PC-3 (cell line): Measurements from ENCODE around the gene TMPRSS15. TPM values are rescaled to one million over a fixed set of nuclear protein-coding genes. Genes with fewer than 3 reads are reported as not detected.

Source experiments
- ATAC-seq: fragments of 200-7000 bp; cut with Tn5 transposase; 2 replicates; pipeline ENCODE4 v1.9.1; 2020; ENCODE audit warnings: mild to moderate bottlenecking, moderate library complexity
- BruUV-seq: library from RNA; stranded (reverse); fragments of 400-500 nt; replicated peaks from 2 replicates; lab custom pipeline; 2021; lab: Mats Ljungman, UMichigan
- CTCF ChIA-PET: fragments of 300-600 bp; sonication (Branson Sonifier 250); formaldehyde crosslinking; loops from one replicate; lab custom pipeline; 2022; ENCODE audit warnings: antibody characterized with exemption; lab: Charles Lee
- POLR2A ChIA-PET: fragments of 300-600 bp; sonication (Branson Sonifier 250); formaldehyde crosslinking; loops from one replicate; lab custom pipeline; 2022; ENCODE audit warnings: antibody characterized with exemption; ENCODE audit not compliant: unreplicated experiment; lab: Charles Lee
- DNase-seq: peaks from one replicate; pipeline ENCODE4 v3.0.0-alpha.2; 2015
- H2AFZ ChIP-seq: fragments of 300-600 bp; sonication (generic); 2 replicates; pipeline ENCODE4 v1.6.0; 2016; ENCODE audit warnings: antibody characterized with exemption, low read length
- H3F3A ChIP-seq: fragments of 300-600 bp; sonication (generic); one replicate; pipeline ENCODE4 v1.6.0; 2017; ENCODE audit warnings: antibody characterized with exemption, low read length, control low read depth, mild to moderate bottlenecking; ENCODE audit not compliant: unreplicated experiment
- H3K27ac ChIP-seq: fragments of 300-600 bp; sonication (generic); 2 replicates; pipeline ENCODE4 v1.5.1; 2016; ENCODE audit warnings: mild to moderate bottlenecking, low read length
- H3K27me3 ChIP-seq: fragments of 300-600 bp; sonication (generic); 2 replicates; pipeline ENCODE4 v1.6.1; 2016; ENCODE audit warnings: low read length, mixed read lengths
- H3K36me3 ChIP-seq: fragments of 300-600 bp; sonication (generic); 2 replicates; pipeline ENCODE4 v1.6.1; 2016; ENCODE audit warnings: low read depth, mixed run types, low read length, mixed read lengths
- H3K4me1 ChIP-seq: fragments of 300-600 bp; sonication (generic); 2 replicates; pipeline ENCODE4 v1.5.1; 2016; ENCODE audit warnings: low read length; ENCODE audit not compliant: insufficient read depth
- H3K4me2 ChIP-seq: fragments of 300-600 bp; sonication (generic); 2 replicates; pipeline ENCODE4 v1.6.0; 2016; ENCODE audit warnings: low read length
- H3K4me3 ChIP-seq: fragments of 300-600 bp; sonication (generic); 2 replicates; pipeline ENCODE4 v1.5.1; 2016; ENCODE audit warnings: mild to moderate bottlenecking, low read length, mixed read lengths
- H3K79me2 ChIP-seq: fragments of 300-600 bp; sonication (generic); 2 replicates; pipeline ENCODE4 v1.6.1; 2017; ENCODE audit warnings: low read length, mixed read lengths
- H3K9ac ChIP-seq: fragments of 300-600 bp; sonication (generic); 2 replicates; pipeline ENCODE4 v1.6.0; 2016; ENCODE audit warnings: mild to moderate bottlenecking, low read length
- H3K9me2 ChIP-seq: fragments of 300-600 bp; sonication (generic); replicated peaks from 2 replicates; pipeline ENCODE4 v1.6.1; 2016; ENCODE audit warnings: mixed run types, low read length, mixed read lengths
- H3K9me3 ChIP-seq: fragments of 300-600 bp; sonication (generic); 2 replicates; pipeline ENCODE4 v1.6.1; 2016; ENCODE audit warnings: low read length, mixed read lengths
- H4K20me1 ChIP-seq: fragments of 300-600 bp; sonication (generic); 2 replicates; pipeline ENCODE4 v1.6.1; 2016; ENCODE audit warnings: low read length, mixed read lengths
- EZH2 ChIP-seq: fragments of 300-600 bp; sonication (generic); IDR thresholded peaks from one replicate; pipeline ENCODE4 v1.6.1; 2017; ENCODE audit warnings: antibody characterized with exemption, mild to moderate bottlenecking, low read length; ENCODE audit not compliant: unreplicated experiment
- EZH2phosphoT487 ChIP-seq: fragments of 300-600 bp; sonication (generic); IDR thresholded peaks from 2 replicates; pipeline ENCODE4 v1.6.1; 2018; ENCODE audit warnings: mild to moderate bottlenecking, antibody characterized with exemption, low read length, borderline replicate concordance
- intact Hi-C: fragments of 100-400 bp; cut with micrococcal nuclease; formaldehyde crosslinking; loops from 2 replicates; pipeline ENCODE4 v1.9.0; 2023
- total RNA-seq: library from RNA; depleted of rRNA; stranded (reverse); fragments of >200 nt; gene quantifications from 2 replicates; pipeline ENCODE4 v1.2.3, GENCODE V29; 2014
- TF ChIP-seq, protein P1 (sequence below): fragments of 300-600 bp; sonication (generic); conservative IDR thresholded peaks from 2 replicates; pipeline ENCODE4 v1.5.1; 2017; ENCODE audit warnings: antibody characterized with exemption, low read depth, mild to moderate bottlenecking, low read length

Gene TMPRSS15
- total RNA-seq, 1 experiment from 2014 or later = not detected

DNA sequence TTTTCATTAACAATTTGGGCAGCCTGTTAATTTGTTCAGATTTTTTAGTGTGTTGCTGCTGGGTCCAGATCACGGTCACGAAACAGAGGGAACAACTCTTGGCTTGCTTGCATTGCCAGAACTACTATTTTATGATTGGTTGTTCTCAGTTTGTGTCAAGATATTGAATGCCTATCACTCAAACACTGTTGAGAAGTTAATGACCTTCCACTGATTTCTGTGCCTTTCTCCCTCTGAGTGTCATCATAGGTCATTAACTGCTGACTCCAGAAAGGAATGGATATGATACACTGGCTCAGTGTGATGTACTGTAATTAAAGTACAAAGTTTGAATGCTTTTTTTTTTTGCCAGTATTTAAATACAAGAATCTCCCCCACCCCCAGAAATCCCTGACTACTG is 149.8 kb downstream of the TMPRSS15 start:
- Histone ChIP-seq H3K27me3 (no peaks in the 10 kb centered on the region), H3K79me2 (no peaks in the 10 kb centered on the region), H3K9me3 (no peaks in the 10 kb centered on the region), H3K4me1 (no peaks in the 10 kb centered on the region), H4K20me1 (no peaks in the 10 kb centered on the region), H3K36me3 (no peaks in the 10 kb centered on the region), H3K4me2 (no peak overlapping the region), H3K4me3 (no peak overlapping the region), H3K27ac (no peak overlapping the region), H3K9ac (no peak overlapping the region), H3K9me2 (no peaks in the 10 kb centered on the region), H3F3A (no peaks in the 10 kb centered on the region), H2AFZ (no peak overlapping the region)
- ATAC-seq (no peak), DNase-seq (no peak)
- no TSS peak for BruUV-seq
- POLR2A ChIA-PET = no interaction called here
- CTCF ChIA-PET = no interaction called here
- intact Hi-C loops = no loop called here
- TF ChIP-seq, protein P1, sequence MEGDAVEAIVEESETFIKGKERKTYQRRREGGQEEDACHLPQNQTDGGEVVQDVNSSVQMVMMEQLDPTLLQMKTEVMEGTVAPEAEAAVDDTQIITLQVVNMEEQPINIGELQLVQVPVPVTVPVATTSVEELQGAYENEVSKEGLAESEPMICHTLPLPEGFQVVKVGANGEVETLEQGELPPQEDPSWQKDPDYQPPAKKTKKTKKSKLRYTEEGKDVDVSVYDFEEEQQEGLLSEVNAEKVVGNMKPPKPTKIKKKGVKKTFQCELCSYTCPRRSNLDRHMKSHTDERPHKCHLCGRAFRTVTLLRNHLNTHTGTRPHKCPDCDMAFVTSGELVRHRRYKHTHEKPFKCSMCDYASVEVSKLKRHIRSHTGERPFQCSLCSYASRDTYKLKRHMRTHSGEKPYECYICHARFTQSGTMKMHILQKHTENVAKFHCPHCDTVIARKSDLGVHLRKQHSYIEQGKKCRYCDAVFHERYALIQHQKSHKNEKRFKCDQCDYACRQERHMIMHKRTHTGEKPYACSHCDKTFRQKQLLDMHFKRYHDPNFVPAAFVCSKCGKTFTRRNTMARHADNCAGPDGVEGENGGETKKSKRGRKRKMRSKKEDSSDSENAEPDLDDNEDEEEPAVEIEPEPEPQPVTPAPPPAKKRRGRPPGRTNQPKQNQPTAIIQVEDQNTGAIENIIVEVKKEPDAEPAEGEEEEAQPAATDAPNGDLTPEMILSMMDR = no peak
- TF ChIP-seq EZH2phosphoT487 (no peak), EZH2 (no peak)

DNA sequence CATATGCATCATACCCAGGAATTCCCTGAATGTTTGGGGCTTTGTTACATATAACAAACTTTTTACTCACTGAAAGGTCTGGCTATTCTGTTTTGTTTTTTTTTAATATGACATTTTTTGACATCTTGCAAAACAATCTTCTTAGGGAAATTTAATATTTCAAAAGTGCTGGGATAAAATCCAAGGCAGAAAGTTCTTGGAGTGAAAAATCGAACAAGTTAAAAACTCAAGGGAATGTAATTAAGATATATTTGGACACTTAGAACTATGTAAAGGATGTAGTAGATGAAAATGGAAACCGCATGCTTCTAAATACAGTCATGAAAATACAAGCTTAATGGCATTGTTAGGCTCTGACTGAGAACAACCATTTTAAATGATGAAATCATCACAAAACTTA is 150.4 kb downstream of the TMPRSS15 start:
- no peaks in the 10 kb centered on the region for H3K4me1 ChIP-seq
- H4K20me1 ChIP-seq = no peaks in the 10 kb centered on the region
- H3K9ac ChIP-seq = no peak overlapping the region
- H3K27me3 ChIP-seq = no peaks in the 10 kb centered on the region
- no peak overlapping the region for H2AFZ ChIP-seq
- ChIA-PET CTCF (no interaction called here), POLR2A (no interaction called here)
- no peak overlapping the region for H3K4me2 ChIP-seq
- no peak overlapping the region for H3K27ac ChIP-seq
- TF ChIP-seq EZH2 (no peak), EZH2phosphoT487 (no peak)
- TF ChIP-seq, protein P1 = no peak
- BruUV-seq = no TSS peak
- no peaks in the 10 kb centered on the region for H3K9me2 ChIP-seq
- no peak overlapping the region for H3K4me3 ChIP-seq
- intact Hi-C loops = no loop called here
- H3K36me3 ChIP-seq = no peaks in the 10 kb centered on the region
- ATAC-seq (no peak), DNase-seq (no peak)
- H3K79me2 ChIP-seq = no peaks in the 10 kb centered on the region
- no peaks in the 10 kb centered on the region for H3K9me3 ChIP-seq
- H3F3A ChIP-seq = no peaks in the 10 kb centered on the region

DNA sequence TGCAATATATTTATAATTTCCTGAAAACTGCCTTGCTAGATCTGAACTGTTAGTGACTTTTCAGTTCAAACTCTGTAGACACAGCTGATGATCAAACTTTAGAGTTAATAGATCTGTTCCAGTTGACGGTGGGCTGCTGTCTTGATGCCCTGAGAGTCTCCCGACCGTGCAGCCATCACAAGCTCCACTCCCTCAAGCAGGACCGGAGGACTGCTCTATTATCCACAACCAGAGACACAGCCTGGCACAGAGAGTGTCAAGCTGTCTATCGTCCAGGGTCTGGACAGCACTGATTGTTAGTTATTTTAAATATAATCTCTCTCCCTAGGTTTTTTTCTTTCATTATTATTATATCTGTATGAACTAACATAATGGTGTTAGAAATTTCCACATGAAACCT is 150.9 kb downstream of the TMPRSS15 start:
- no peaks in the 10 kb centered on the region for H3K27me3 ChIP-seq
- no peaks in the 10 kb centered on the region for H3K9me3 ChIP-seq
- no peaks in the 10 kb centered on the region for H3K36me3 ChIP-seq
- ChIA-PET CTCF (no interaction called here), POLR2A (no interaction called here)
- H3K4me1 ChIP-seq = no peaks in the 10 kb centered on the region
- no peaks in the 10 kb centered on the region for H3F3A ChIP-seq
- no peaks in the 10 kb centered on the region for H4K20me1 ChIP-seq
- TF ChIP-seq EZH2 = no peak
- TF ChIP-seq EZH2phosphoT487 = no peak
- TF ChIP-seq, protein P1 = no peak
- intact Hi-C loops = no loop called here
- no TSS peak for BruUV-seq
- no peak overlapping the region for H3K4me3 ChIP-seq
- no peak for ATAC-seq
- no peaks in the 10 kb centered on the region for H3K9me2 ChIP-seq
- H3K79me2 ChIP-seq = no peaks in the 10 kb centered on the region
- no peak for DNase-seq
- no peak overlapping the region for H3K27ac ChIP-seq
- H2AFZ ChIP-seq = no peak overlapping the region
- H3K4me2 ChIP-seq = no peak overlapping the region
- no peak overlapping the region for H3K9ac ChIP-seq
